Spleen (tissue), 11 donors: ENCODE data around the gene AZU1. TPM values are rescaled to one million over a fixed set of nuclear protein-coding genes. Genes with fewer than 3 reads are reported as not detected.

Experiments
- DNase-seq: peaks from one replicate; pipeline ENCODE4 v3.0.0-alpha.2; 2020
- H3K27ac ChIP-seq, 8 donors: fragments of 200-600 bp; sonication (generic) in 7 of 8; 1 replicate in 4 of 8; 2 replicates in 4 of 8; pipeline versions ENCODE4 v1.5.0 to v1.8.0; 2016 to 2021; ENCODE audit warnings: inconsistent platforms in 4 of 8, mild to moderate bottlenecking in 4 of 8, moderate library complexity in 1 of 8
- H3K27me3 ChIP-seq, 7 donors: fragments of 200-600 bp; sonication (generic) in 6 of 7; replicated peaks in 1 of 7; 1 replicate in 4 of 7; 2 replicates in 3 of 7; pipeline versions ENCODE4 v1.5.0 to v1.8.0; 2016 to 2021; ENCODE audit warnings: inconsistent platforms in 3 of 7, mild to moderate bottlenecking in 1 of 7
- H3K36me3 ChIP-seq, 6 donors: fragments of 200-600 bp; sonication (generic) in 5 of 6; 1 replicate in 4 of 6; 2 replicates in 2 of 6; pipeline versions ENCODE4 v1.5.0 to v1.8.0; 2016 to 2021; ENCODE audit warnings: inconsistent platforms in 2 of 6
- H3K4me1 ChIP-seq, 6 donors: fragments of 200-600 bp; sonication (generic) in 5 of 6; 1 replicate in 3 of 6; 2 replicates in 3 of 6; pipeline versions ENCODE4 v1.5.0 to v1.8.0; 2016 to 2021; ENCODE audit warnings: inconsistent platforms in 3 of 6
- H3K4me3 ChIP-seq, 8 donors: fragments of 200-600 bp; sonication (generic) in 7 of 8; 1 replicate in 4 of 8; 2 replicates in 4 of 8; pipeline versions ENCODE4 v1.5.0 to v1.8.0; 2016 to 2021; ENCODE audit warnings: inconsistent platforms in 4 of 8, mild to moderate bottlenecking in 4 of 8, moderate library complexity in 2 of 8
- H3K9me3 ChIP-seq, 8 donors: fragments of 200-600 bp; sonication (generic) in 7 of 8; 1 replicate in 4 of 8; 2 replicates in 4 of 8; pipeline versions ENCODE4 v1.5.0 to v1.8.0; 2016 to 2021; ENCODE audit warnings: inconsistent platforms in 4 of 8
- POLR2A ChIP-seq, 3 donors: fragments of 450-650 bp; IDR thresholded peaks; one replicate each; pipeline ENCODE4 v1.5.1; 2017; ENCODE audit warnings: antibody characterized with exemption in 3 of 3, mild to moderate bottlenecking in 1 of 3
- POLR2AphosphoS5 ChIP-seq, 3 donors: sonication (generic); formaldehyde crosslinking; IDR thresholded peaks; one replicate each; pipeline ENCODE4 v1.5.1; 2017; ENCODE audit warnings: antibody characterized with exemption in 3 of 3
- WGBS, 5 donors: extraction: QIAGEN DNeasy Blood & Tissue Kit in 3 of 5; methylation state at CpG; one replicate each; pipeline versions ENCODE4 v1.1.5 to v1.1.7; 2013 to 2018; 5-methylcytosine and 5-hydroxymethylcytosine counted together
- intact Hi-C: fragments of 100-400 bp; cut with DNase I; formaldehyde crosslinking; loops from one replicate; pipeline ENCODE4 v1.15.0; 2023; ENCODE audit warnings: low total_unique reads
- polyA plus RNA-seq, 3 donors: library from polyadenylated mRNA; stranded (reverse); fragments of 200-250 nt; gene quantifications; one replicate each; pipeline ENCODE4 v1.2.1, GENCODE V29; 2013
- total RNA-seq, 7 donors: library from RNA; depleted of rRNA in 3 of 7; stranded (reverse); fragments of >200 nt in 3 of 7; fragmentation: NEBNext Ultra II Directional in 4 of 7; extraction: Animal tissue kit (Norgen Biotek cat#: 25700) in 4 of 7; gene quantifications; one replicate each; pipeline versions ENCODE4 v1.1.0 to v1.2.1, GENCODE V29; 2016 to 2021
- TF ChIP-seq, protein P1 (sequence below), 11 experiments: fragments of 200-600 bp in 7 of 11; fragments of 450-650 bp in 4 of 11; sonication (generic) in 4 of 11; IDR thresholded peaks in 8 of 11; conservative IDR thresholded peaks in 3 of 11; 1 replicate in 7 of 11; 2 replicates in 4 of 11; pipeline versions ENCODE4 v1.4.0 to v1.8.0; 2016 to 2021; ENCODE audit warnings: antibody characterized with exemption in 11 of 11, inconsistent platforms in 4 of 11, mild to moderate bottlenecking in 1 of 11
- donor health status: healthy with polysubstance abuse.
- donor health status: DM: no; HTN: no; CAD: no; lungs with moderate emphysema.
- donor health status: DM: no; HTN: no; CAD: no.
- donor health status: Bipolar disorder and iron deficiency.
- donor health status: healthy.
- donor health status: DM: no; HTN: no; CAD: no.
- donor health status: DM: yes; HTN: yes; CAD: no.

The AZU1 gene
- total and polyA plus RNA-seq, 10 donors: 1.7 to 69.7 (median 7.2) TPM

DNA sequence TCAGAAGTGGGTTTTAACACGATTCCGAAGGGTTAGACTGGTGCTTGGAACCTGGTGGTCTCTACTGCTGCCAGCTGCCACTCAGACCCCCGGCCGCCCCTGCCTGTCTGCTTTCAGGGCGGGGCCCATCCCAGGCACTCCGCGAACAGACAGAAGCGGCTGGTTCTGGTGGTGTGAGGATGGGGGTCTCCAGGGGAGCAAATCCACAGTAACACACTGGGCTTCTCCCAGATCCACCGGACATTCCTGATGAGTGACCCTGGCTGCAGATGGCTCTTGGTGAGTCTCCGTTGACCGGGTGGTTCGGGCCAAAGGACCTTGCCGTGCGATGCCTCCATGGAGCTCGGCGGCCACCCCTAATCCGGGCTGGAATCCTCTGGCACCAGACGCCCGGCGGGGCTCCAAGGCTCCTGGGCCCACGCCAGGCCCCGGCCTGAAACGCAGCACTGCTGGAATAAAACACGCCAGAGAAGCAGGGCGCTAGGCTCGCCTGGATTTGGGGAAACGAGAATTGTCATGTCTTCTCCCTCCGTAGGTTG, 32.5 kb upstream of the AZU1 start:
- intact Hi-C loops: no loop called here
- DNase-seq: no peak
- H3K27me3 ChIP-seq: no peaks in the 10 kb centered on the region
- no peaks in the 10 kb centered on the region for H3K9me3 ChIP-seq
- 87 to 94% (median 88%) methylated on average over 16 to 28 of the region's 28 CpGs for WGBS, 5 donors
- TF ChIP-seq, protein P1, sequence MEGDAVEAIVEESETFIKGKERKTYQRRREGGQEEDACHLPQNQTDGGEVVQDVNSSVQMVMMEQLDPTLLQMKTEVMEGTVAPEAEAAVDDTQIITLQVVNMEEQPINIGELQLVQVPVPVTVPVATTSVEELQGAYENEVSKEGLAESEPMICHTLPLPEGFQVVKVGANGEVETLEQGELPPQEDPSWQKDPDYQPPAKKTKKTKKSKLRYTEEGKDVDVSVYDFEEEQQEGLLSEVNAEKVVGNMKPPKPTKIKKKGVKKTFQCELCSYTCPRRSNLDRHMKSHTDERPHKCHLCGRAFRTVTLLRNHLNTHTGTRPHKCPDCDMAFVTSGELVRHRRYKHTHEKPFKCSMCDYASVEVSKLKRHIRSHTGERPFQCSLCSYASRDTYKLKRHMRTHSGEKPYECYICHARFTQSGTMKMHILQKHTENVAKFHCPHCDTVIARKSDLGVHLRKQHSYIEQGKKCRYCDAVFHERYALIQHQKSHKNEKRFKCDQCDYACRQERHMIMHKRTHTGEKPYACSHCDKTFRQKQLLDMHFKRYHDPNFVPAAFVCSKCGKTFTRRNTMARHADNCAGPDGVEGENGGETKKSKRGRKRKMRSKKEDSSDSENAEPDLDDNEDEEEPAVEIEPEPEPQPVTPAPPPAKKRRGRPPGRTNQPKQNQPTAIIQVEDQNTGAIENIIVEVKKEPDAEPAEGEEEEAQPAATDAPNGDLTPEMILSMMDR (IDR thresholded peaks at IDR 0.05 in 8 of 11, conservative IDR thresholded peaks at IDR 0.05 in 3 of 11): no peak
- TF ChIP-seq POLR2AphosphoS5 (IDR thresholded peaks at IDR 0.05): peak in 1 of 3 donors; percentile 25
- H3K4me1 ChIP-seq: peaks cover 23 to 67% (median 42%) of the 10 kb centered on the region in 6 donors
- no peak overlapping the region for H3K27ac ChIP-seq
- H3K36me3 ChIP-seq: peaks cover 0 to 11% (median 2%) of the 10 kb centered on the region in 6 donors
- no peak overlapping the region for H3K4me3 ChIP-seq

DNA sequence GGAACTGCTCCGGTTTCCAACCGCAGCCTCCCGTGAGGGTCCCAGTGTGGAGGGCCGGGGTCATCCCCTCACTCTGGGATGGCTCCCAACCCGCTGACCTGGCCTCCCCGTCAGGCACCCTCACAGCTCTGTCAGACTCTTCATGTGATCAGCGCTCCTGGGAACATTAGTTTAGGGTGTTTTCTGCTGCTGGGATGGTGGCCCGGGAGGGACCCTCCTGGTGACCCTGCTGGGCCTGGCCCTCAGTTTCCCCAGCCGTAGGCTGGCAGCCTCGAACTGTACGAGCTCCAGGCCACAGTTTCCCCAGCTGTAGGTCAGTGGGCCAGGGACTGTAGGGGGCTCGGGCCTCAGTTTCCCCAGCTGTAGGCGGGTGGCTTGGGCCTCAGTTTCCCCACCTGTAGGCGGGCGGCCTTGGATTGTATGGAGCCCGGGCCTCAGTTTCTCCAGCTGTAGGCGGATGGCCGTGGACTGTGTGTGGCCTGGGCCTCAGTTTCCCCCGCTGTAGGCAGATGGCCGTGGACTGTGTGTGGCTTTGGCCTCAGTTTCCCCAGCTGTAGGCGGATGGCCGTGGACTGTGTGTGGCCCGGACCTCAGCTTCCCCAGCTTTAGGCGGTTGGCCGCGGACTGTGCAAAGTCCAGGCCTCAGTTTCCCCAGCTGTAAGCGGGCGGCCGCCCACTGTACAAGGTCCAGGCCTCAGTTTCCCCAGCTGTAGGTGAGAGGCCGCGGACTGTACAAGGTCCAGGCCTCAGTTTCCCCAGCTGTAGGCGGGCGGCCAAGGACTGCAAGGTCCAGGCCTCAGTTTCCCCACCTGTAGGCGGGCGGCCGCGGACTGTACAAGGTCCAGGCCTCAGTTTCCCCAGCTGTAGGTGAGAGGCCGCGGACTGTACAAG, 31.7 kb upstream of the AZU1 start:
- H3K36me3 ChIP-seq: peaks cover 0 to 19% (median 2%) of the 10 kb centered on the region in 6 donors
- no peaks in the 10 kb centered on the region for H3K9me3 ChIP-seq
- intact Hi-C loops: no loop called here
- H3K27ac ChIP-seq: peak overlapping the region; percentile 38 to 100 (median 88)
- DNase-seq: peak; percentile 89
- peaks cover 31 to 67% (median 47%) of the 10 kb centered on the region in 6 donors for H3K4me1 ChIP-seq
- no peaks in the 10 kb centered on the region for H3K27me3 ChIP-seq
- H3K4me3 ChIP-seq: peak overlapping the region; percentile 55 to 96 (median 76)
- TF ChIP-seq, protein P1 (IDR thresholded peaks at IDR 0.05 in 8 of 11, conservative IDR thresholded peaks at IDR 0.05 in 3 of 11): no peak
- TF ChIP-seq POLR2A (IDR thresholded peaks at IDR 0.05) (no peak), POLR2AphosphoS5 (IDR thresholded peaks at IDR 0.05) (no peak)
- 83 to 92% (median 86%) methylated on average over 16 to 39 of the region's 39 CpGs for WGBS, 5 donors

DNA sequence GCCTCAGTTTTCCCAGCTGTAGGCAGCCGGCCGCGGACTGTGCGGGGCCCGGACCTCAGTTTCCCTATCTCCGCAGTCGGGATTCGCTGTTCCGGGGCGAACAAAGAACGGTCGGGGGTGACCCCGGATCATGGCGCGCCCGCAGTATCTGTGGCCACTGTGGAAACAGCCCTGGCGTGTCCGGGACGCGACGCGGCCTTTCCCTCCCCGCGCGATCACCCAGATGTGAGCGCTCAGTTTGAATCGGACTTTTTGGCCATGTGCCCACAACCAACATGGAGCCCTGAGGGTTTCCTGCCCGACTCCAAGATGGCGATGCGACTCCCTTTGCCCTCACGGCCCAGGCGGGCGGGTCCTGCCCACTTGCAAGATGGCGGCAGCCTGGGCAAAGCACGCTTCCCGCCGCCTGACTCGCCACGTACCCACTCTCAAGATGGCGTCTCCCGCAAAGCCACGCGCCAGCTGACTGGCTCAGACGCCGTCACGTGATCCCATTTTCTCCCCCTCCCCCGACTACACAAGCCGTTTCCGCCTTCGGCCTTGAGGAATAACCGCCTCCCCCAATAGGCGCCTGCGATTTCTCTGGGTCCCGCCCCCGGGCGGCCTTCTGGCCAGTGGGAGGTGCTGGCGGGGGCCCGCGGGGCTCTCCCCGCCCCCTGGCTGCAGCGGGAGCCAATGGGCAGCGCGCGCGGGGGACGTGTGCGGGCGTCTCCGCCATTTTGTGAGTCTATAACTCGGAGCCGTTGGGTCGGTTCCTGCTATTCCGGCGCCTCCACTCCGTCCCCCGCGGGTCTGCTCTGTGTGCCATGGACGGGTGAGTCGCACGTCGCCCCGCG, 30.7 kb upstream of the AZU1 start, which contains the start of gene PTBP1:
PTBP1 (plus strand) TSS at position 761 of the 836 bp plus-strand sequence; CDS start at position 807, 46 bp downstream.
- no peak for TF ChIP-seq POLR2A (IDR thresholded peaks at IDR 0.05)
- TF ChIP-seq POLR2AphosphoS5 (IDR thresholded peaks at IDR 0.05): peak; percentile 86 to 95 (median 90)
- TF ChIP-seq, protein P1 (IDR thresholded peaks at IDR 0.05 in 8 of 11, conservative IDR thresholded peaks at IDR 0.05 in 3 of 11): peak in 7 of 11 experiments; percentile 24 to 55 (median 31)
- H3K9me3 ChIP-seq: no peaks in the 10 kb centered on the region
- peak within 1 kb of the TSS; percentile 80 to 99 (median 91) for H3K4me3 ChIP-seq
- WGBS, 5 donors: 0 to 1% (median 1%) methylated on average over 37 to 83 of the region's 83 CpGs
- H3K27ac ChIP-seq: peak within 1 kb of the TSS; percentile 93 to 100 (median 99)
- H3K27me3 ChIP-seq: no peaks in the 10 kb centered on the region
- intact Hi-C loops: no loop called here
- H3K4me1 ChIP-seq: peaks cover 41 to 68% (median 52%) of the 10 kb centered on the region in 6 donors
- DNase-seq: peak; percentile 100
- peaks cover 0 to 29% (median 2%) of the 10 kb centered on the region in 6 donors for H3K36me3 ChIP-seq
